Stimulated activated CD8-positive, alpha-beta memory T cell treated with anti-CD3 and anti-CD28 coated beads, Interleukin-12 subunit alpha, Interleukin-12 subunit beta, amount 100 ng/mL, for 1 hour (primary cell): ENCODE measurements around the gene BRD3.

Source experiments
- DNase-seq: peaks from one replicate; pipeline ENCODE4 v3.0.0-alpha.2; 2020; ENCODE audit warnings: low read depth

BRD3 gene

DNA sequence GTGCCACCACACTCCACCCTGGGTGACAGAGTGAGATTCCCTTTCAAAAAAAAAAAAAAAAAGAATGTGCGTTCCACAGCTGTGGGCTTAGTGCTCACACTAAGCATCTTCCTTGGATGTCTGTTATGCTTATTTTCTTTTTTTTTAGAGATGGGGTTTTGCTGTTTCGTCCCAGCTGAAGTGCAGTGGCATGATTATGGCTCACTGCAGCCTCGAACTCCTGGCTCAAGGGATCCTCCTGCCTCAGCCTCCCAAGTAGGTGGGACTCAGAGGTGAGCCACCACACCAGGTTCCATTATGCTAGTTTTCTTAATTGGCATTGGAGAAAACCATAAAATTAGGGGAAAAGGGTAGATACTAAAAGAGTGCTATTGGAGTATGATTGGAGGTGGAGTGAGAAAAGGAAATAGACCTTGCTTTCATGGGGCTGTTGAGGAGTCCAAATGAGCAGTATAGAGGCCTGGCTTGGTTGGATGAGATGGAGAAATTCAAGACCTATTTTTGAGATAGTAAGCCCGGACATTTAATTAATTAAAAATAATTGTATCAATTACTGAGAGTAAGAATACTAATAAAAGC is 43.5 kb downstream of the BRD3 start:
- DNase-seq = no peak

DNA sequence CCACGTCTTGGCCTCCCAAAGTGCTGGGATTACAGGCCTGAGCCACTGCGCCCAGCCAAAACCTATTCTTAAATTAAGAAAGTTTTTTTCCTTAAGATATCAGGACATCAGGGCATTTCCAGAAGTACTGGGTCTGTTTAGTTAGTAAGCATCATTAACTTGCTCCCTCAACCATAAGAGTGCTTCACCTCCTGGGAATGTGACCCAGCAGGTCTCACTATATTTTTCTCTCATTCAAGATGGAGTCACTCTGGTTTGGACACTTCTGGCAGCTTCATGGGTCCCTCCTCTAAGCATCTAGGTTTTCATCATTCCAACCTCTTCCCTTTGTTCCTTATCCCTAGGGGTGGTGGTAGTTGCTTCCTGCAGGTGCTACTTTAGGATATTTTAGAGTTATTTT is 52.9 kb downstream of the BRD3 start:
- DNase-seq = no peak

DNA sequence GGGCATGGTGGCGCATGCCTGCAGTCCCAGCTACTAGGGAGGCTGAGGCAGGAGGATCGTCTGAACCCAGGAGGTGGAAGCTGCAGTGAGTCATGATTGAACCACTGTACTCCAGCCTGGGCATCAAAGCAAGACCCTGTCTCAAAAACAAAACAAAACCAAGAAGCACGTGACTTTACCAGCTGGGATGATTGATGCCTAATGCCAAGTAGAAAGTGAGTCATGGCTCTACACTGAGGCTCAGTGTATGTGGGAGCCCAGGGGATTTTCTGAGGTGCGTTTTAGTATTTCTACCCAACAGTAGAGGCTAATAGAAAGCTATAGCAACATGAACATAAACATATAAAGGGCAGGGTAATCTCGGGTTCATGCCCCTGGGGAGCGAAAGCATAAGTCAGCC is 56.4 kb downstream of the BRD3 start:
- no peak for DNase-seq

DNA sequence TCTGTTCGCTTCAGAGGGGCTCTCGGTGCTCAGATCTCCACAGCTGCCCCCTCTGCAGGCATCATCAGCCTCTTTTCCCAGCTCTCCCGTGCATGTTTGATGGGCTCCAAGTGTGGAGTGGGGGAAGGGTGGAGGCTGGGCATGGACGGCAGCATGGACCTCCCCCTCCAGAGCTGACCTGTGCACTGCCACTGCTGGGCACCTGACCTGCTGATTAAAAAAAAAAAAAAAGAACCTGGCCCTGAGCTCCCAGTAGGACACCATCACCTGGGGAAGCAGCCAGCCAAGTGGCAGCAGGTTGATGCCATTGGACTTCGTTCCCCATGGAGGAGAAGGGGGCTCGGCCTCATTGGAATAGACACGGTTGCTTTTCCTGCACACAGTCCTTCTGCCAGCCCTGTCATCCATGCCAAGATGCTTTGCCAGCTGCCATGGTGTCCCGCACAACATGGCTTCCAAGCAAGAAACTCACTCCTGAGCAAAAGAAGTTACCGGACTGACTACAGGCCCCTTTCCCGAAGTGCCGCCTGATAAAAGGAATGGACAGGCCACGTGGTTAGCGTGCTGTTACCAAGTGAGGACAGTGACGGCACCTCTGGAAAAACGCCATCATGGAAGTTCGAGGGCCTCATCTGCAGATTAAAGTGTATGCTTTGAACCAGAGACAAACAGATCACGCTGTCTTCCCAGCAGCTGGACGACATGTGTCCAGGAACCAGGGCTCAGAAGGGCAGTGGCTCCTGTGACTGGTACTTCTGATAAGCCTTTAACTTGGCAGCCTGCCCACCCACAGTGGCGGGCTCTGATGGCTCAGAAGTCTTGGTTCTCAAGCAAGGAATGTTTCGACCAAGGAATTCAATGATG is 57.3 kb downstream of the BRD3 start:
- no peak for DNase-seq

DNA sequence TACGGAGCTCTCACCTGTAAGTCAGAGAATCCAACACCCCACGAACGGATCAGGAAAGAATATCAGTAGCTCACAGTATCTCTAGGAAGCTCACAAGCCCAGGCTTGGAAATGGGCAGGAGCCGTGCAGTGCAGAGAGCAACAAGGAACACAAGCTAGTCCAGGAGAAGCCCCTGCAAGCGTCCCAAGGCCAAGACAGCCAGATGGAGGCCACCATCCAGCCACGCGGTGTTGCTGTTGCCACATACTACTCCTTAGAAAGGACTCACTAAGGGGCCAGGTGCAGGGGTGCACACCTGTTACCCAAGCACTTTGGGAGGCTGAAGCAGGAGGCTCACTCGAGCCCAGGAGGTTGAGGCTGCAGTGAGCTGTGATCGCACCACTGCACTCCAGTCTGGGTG is 60.3 kb downstream of the BRD3 start:
- no peak for DNase-seq

DNA sequence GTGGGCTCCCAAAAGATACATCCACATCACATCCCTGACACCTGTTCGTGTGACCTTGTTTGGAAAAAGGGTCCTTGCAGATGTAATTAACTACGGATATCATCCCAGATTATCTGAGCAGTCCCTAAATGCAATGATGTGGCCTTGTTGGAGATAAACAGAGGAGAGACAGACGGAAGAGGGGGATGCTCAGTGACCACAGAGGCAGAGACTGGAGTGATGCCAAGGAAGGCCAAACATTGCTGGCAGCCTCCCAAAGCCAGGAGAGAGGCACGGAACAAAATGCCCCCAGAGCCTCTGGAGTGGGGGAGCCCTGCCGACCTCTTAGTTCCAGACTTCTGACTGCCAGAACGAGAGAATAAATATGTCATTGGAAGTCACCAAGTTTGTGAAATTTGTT is 60.7 kb downstream of the BRD3 start:
- DNase-seq = no peak

DNA sequence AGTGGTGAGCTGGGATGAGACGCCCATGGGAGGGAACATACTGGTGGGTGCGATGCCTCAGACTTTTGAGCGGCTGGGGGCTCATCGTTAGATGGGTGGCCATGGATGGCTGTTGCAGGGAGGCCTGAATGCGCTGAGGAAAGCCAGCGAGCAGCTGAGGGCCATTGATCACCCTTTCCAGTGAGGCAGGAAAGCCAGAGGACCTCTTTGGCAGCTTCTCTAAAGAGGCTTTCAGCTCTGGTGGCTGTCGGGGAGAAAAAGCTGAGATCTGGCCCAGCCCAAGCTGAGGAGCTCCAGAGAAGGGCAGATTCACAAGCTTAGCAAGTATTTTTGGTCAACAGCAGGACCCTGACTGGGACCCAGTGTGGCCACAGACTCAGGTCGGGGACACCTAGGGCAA is 62.4 kb downstream of the BRD3 start:
- DNase-seq = no peak

DNA sequence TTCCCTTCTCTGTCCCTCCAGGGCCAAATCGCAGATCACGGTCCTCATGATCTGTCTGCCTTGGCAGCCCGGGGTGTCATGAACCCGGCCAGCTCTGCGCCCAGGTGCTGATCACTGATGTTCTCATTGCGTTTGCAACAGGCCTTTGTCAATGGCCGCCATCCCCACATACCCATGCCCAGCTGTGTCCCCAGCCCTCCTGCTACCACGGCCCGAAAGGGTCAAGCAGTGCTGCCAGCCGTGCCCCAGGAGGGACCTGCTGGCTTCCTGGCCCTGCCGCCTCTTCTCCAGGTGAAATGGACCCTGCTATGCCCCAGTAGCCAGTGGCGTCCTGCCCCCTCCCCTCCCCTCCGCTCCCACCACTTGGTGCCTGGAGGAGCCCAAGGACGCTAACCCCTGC is 62.9 kb downstream of the BRD3 start:
- DNase-seq = no peak

DNA sequence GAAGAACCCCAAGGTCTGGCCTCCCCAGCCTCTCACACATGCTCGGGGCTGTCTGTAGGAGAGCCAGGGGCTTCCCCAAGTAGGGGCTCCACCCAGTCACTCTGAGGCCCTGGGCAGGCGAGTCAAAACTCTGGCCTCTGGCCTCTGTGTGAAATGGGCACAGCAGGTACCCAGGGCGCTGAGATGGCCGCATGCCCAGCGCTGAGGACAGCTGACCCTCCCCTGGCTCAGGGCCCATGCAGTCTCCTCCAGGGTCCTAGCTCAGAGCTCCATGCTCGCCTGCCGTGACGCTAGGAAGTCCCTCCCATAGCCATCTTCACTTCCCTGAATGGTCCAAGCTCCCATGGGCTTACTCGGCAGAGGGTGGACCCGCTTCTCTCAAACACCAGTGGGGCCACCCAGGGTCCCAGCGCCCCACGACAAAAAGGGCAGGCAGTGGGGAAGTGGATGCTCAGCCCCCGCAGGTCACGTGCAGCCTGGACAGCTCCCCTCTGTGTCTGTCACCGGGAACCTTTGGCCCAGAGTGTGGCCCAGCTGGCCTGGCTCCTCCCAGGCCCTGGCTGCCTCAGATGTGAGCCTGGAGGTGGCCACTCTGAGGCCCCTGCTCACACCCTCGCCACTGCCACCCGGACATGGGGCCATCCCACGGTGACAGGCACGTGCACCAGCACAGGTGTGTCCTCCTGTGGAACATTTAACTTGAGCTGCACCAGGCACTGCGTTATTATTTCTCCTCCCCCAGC is 63.5 kb downstream of the BRD3 start:
- no peak for DNase-seq

DNA sequence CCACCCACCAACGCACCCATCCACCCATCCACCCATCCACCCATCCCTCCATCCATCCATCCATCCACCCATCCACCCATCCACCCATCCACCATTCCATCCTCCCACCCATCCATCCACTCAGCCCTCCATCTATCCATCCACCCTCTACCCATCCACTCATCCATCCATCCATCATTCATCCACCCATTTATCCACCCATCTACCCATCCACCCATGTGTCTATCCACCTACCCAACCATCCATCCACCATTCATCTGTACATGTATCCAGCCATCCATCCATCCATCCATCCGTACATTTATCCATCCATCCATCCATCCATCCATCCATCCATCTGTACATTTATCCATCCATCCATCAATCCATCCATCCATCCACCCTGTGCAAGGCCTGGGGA is 64.6 kb downstream of the BRD3 start:
- DNase-seq = no peak

DNA sequence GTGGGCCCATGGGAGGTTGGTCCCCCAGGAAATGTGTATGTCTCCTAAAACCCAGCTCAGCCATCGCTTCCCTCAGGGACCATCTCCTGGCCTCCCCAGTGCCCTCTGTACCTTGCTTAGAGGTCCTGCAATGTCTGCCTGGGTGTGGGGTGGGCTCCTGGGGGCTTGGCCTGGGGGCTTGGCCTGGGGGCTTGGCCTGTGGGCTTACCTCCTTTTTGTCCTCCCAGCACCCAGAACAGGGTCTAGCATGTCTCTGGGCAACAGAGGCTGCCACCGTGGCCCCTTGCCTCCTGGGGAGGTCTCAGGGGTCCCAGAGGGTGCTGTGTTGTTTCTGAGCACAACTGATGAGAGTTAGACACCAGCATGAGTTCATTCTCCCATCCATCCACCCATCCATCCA is 65.0 kb downstream of the BRD3 start:
- no peak for DNase-seq

DNA sequence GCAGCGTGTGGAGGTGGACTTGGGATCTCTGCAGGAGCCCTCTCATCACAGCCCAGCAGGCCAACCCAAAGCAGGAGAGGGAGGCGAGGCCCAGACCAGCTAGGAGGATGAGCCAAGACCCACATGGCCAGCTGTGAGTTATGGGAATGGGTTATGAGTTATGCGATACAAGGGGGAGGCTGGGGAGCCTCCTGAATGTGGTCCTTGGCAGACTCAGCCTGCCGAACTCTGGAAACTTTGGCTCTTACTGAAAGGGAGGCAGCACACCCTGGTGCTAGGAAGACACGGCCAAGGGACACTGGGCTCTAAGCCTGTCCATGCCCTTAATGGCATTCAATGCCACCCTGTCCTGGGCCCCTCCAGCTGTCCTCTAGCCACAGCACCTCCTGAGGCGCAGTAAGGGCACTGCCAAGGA is 68.0 kb downstream of the BRD3 start:
- no peak for DNase-seq

DNA sequence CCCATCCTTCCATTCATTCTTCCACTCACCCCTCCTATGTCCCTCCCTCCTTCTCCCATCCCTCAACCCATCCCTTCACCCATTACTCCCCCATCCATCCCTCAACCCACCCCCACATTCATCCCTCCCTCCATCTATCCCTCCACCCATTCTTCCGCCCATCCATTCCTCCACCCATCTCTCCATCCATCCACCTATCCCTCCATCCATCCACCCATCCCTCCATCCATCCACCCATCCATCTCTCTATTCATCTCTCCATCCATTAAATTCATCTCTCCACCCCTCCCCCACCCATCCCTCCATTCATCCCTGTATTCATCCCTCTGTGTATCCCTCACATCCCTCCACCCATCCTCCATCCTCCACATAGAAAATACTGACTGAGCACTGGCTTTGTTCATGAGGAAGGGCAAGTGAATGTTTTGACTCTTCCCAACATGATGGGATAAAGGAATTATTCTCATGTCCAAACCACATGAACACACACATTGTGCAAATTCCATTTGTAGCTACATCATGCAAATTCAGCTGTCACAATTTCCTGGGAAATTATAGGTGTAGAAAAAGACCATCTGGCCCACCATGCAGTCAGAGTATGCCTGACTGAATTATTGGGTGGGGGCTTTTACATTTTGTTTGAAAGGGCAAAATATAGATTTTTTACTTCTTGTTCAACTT is 68.8 kb downstream of the BRD3 start:
- DNase-seq = no peak

DNA sequence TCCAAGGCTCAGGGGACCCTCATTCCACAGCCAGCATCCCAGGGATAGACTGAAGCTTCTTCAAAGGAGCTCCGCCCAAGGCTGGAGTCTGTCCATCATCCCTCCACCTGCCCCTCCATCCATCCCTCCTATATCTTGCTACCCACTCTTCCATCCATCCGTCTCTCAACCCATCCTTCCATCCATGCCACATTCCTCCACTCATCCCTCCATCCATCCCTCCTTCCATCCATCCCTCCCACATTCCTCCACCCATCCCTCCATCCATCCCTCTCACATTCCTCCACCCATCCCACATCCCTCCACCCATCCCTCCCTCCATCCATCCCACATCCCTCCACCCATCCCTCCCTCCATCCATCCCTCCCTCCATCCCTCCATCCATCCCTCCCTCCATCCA is 70.2 kb downstream of the BRD3 start:
- no peak for DNase-seq

DNA sequence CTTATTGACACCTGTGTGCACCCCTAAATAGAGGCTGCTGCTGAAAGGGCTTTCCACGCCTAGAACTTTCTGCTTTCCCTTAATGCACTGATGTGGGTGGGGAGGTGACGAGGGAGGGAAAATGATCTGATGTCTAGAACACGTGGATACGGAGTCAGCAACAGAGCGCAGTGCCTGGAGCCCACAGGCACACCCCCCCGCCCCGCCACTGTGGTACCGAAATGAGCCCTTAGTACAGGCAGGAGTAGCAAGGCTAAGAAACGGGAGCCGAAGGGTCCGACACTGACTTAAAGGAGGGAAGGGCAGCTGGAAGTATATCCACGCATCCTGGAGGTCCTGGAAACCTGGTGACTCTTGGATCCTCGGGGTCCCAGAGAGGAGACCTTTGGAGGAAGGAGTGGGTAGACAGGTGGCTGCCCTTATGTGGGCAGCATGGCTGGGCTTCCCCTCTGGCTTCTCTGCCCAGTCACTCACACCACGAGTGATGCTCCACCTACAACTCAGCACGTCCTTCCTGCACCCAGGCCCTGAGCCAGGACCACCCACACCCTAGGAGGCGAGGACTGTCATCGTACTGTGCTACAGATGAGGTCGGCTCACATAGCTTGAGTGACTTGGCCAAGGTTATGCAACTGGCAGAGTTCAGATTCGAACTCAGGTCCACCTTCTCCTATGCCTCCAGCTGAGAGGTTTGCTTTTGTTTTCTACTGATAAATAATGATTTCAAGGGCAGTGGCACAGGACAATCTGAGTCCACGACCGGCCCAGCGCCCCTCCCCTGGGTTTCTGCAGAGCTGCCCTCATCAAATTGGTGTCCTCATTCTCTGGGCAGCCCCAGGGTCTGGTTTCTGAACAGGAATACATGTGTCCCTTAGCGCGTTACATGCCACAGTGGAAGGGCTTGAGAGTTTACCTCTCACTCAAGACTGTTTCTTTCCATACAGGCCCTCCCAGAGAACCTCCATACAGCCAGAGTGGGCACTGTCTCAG is 71.0 kb downstream of the BRD3 start:
- DNase-seq = no peak

DNA sequence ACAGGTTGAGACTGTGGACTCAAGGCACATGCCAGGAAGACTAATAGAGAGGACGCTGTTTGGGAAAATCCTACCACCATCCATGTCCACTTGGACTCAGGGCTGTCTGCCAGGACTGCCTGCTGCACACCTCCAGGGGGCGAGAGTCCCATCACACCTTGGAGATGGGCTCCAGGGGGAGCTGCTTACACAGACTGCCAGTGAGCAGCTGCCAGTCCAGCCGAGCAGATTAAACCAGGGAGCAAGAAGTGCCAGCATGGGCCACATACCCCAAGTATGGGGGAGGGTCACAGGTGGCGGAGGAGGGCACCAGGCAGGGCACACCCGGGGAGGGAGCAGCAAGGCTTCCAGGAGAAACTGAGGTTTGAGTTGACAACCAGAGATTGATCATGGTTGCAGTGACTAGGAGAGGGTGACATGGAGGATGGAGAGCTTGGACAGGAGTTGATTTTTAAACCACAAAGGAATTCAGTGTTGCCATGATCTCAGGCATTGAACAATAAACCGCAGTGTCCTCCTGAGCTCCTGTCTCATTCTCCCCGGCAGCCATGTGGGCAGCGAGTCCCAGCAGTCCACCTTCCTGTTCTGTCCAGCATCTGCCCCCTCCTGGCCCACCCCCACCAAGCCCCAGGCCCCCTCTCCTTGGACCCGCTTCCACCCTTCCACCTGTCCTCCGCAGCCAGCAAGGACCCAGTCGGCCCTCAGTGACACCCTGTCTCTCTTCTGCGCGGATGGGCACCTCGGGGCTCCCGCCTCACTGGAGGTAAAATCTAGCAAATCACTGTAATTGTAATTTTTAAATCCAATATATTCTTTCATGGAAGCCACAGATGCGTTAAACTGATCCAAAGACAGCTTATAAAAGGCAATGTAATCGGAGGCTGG is 72.6 kb downstream of the BRD3 start:
- DNase-seq = no peak

DNA sequence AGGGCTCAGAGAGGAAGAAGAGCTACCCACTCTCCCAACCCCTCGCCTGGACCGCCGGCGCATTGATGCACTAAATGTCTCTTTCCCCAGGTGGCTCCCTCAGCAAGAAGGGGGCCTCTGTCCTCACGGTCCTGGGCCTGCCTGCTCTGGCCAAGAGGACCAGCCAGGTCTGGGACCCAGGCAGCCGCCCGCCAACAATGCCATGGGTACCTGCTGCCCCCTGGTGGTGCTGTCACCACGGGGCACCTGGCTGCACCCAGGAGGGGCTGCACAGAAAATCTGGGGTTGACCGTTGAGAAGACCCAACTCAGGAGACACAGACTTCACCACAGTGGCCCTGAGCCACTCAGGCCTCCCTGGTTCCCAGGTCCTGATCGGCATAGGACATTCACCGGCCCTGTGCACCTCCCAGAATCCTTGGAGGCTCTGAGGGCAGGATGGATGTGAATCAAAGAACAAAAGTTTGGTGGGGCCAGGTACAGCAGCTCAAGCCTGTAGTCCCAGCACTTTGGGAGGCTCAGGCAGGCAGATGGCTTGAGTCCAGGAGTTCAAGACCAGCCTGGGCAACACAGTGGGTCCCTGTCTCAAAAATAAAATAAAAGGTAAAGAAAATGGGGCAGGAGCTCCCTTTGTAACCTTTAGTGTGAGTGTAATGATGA is 73.3 kb downstream of the BRD3 start:
- DNase-seq = peak; percentile 67

DNA sequence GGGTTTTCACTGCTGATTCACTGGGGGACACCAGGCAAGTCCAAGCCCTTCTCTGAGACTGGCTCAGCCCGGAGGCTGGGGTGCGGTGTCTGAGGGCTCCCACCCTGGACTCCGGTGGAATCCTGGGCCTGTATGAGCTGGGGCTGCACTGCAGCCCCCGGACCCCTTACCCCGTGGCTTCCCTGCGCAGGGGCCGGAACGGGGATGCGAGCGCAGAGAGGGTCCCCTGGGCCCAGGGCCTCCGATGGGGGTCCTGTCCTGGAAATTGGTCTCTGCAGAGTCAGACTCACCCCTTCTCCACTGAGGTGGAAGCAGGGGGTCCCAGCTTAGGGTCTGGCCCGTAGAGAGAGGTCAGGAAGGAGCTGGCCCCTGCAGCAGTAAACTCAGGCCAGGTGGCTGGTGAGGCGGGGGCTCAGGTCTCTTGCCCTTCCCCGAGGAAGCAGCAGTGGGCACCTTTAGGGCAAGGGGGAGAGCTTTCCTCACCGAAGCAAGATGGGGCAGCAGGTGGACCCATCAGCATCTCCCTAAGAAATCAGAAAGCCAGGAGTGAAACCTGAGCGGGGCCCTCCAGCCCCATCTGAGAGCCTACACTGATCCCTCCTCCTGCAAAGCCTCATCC is 74.1 kb downstream of the BRD3 start:
- no peak for DNase-seq
